H9 (cell line): Measurements from ENCODE around the gene ADGRL3. TPM values are rescaled to one million over a fixed set of nuclear protein-coding genes. Genes with fewer than 3 reads are reported as not detected.

Experiments
- DNase-seq: peaks from one replicate; pipeline ENCODE4 v3.0.0-alpha.2; 2017
- H2AFZ ChIP-seq: one replicate; pipeline ENCODE4 v1.6.1; 2013; ENCODE audit warnings: mild to moderate bottlenecking, low read length, control low read depth, moderate library complexity
- H2AK5ac ChIP-seq: 2 replicates; pipeline ENCODE4 v1.6.1; 2013; ENCODE audit warnings: low read length, control low read depth, mixed read lengths; ENCODE audit not compliant: insufficient read length
- H2BK120ac ChIP-seq: one replicate; pipeline ENCODE4 v1.6.1; 2013; ENCODE audit warnings: low read depth, mild to moderate bottlenecking, low read length, control low read depth, inconsistent platforms; ENCODE audit not compliant: poor library complexity, severe bottlenecking
- H2BK12ac ChIP-seq: 2 replicates; pipeline ENCODE4 v1.6.1; 2013; ENCODE audit warnings: low read length, control low read depth, mixed read lengths, low read depth; ENCODE audit not compliant: insufficient read length
- H2BK15ac ChIP-seq: 2 replicates; pipeline ENCODE4 v1.6.1; 2013; ENCODE audit warnings: low read depth, low read length, control low read depth
- H2BK20ac ChIP-seq: one replicate; pipeline ENCODE4 v1.6.1; 2013; ENCODE audit warnings: low read depth, mild to moderate bottlenecking, low read length, control low read depth, inconsistent platforms; ENCODE audit not compliant: poor library complexity, severe bottlenecking
- H2BK5ac ChIP-seq: 2 replicates; pipeline ENCODE4 v1.6.1; 2013; ENCODE audit warnings: low read length, control low read depth, mixed read lengths; ENCODE audit not compliant: insufficient read length
- H3K14ac ChIP-seq: 2 replicates; pipeline ENCODE4 v1.6.1; 2013; ENCODE audit warnings: low read length, control low read depth; ENCODE audit not compliant: insufficient read depth
- H3K18ac ChIP-seq: 2 replicates; pipeline ENCODE4 v1.6.1; 2013; ENCODE audit warnings: low read depth, mild to moderate bottlenecking, mixed read lengths, low read length, control low read depth; ENCODE audit not compliant: insufficient read length
- H3K23ac ChIP-seq: 2 replicates; pipeline ENCODE4 v1.6.1; 2013; ENCODE audit warnings: low read length, control low read depth, mixed read lengths, low read depth; ENCODE audit not compliant: insufficient read length
- H3K23me2 ChIP-seq: 2 replicates; pipeline ENCODE4 v1.6.1; 2013; ENCODE audit warnings: low read depth, mild to moderate bottlenecking, mixed read lengths, low read length, control low read depth; ENCODE audit not compliant: insufficient read length, poor library complexity, severe bottlenecking
- H3K27ac ChIP-seq: 2 replicates; pipeline ENCODE4 v1.5.1; 2013; ENCODE audit warnings: low read length, control low read depth, mixed read lengths, low read depth; ENCODE audit not compliant: insufficient read length
- H3K27me3 ChIP-seq: 2 replicates; pipeline ENCODE4 v1.6.1; 2013; ENCODE audit warnings: low read length, control low read depth, inconsistent platforms; ENCODE audit not compliant: insufficient read depth
- H3K4ac ChIP-seq: 2 replicates; pipeline ENCODE4 v1.6.1; 2013; ENCODE audit warnings: low read depth, mild to moderate bottlenecking, control low read depth, inconsistent platforms, low read length, moderate library complexity
- H3K4me1 ChIP-seq: 2 replicates; pipeline ENCODE4 v1.6.1; 2013; ENCODE audit warnings: low read length, control low read depth, inconsistent platforms; ENCODE audit not compliant: insufficient read depth
- H3K4me2 ChIP-seq: 2 replicates; pipeline ENCODE4 v1.6.1; 2013; ENCODE audit warnings: low read length, control low read depth, mixed read lengths; ENCODE audit not compliant: insufficient read length, insufficient read depth
- H3K56ac ChIP-seq: 2 replicates; pipeline ENCODE4 v1.6.1; 2013; ENCODE audit warnings: low read depth, mild to moderate bottlenecking, mixed read lengths, low read length, control low read depth; ENCODE audit not compliant: insufficient read length
- H3K79me1 ChIP-seq: 2 replicates; pipeline ENCODE4 v1.6.1; 2013; ENCODE audit warnings: low read depth, mild to moderate bottlenecking, moderate library complexity, low read length, control low read depth, inconsistent platforms; ENCODE audit not compliant: insufficient read depth, poor library complexity, severe bottlenecking
- H3K79me2 ChIP-seq: 2 replicates; pipeline ENCODE4 v1.6.1; 2013; ENCODE audit warnings: low read length, control low read depth, inconsistent platforms; ENCODE audit not compliant: insufficient read depth
- H3K9ac ChIP-seq: 2 replicates; pipeline ENCODE4 v1.6.1; 2013; ENCODE audit warnings: low read length, control low read depth, mixed read lengths; ENCODE audit not compliant: insufficient read length; ENCODE audit errors: extremely low read depth
- H3K9me3 ChIP-seq: one replicate; pipeline ENCODE4 v1.6.1; 2013; ENCODE audit warnings: low read depth, low read length, inconsistent platforms; ENCODE audit not compliant: control insufficient read depth
- H3T11ph ChIP-seq: one replicate; pipeline ENCODE4 v1.6.1; 2013; ENCODE audit warnings: mild to moderate bottlenecking, low read length, control low read depth, inconsistent platforms
- H4K20me1 ChIP-seq: one replicate; pipeline ENCODE4 v1.6.1; 2013; ENCODE audit not compliant: control insufficient read depth, insufficient read length, insufficient read depth
- H4K5ac ChIP-seq: 2 replicates; pipeline ENCODE4 v1.6.1; 2013; ENCODE audit warnings: low read depth, mild to moderate bottlenecking, mixed read lengths, low read length, control low read depth; ENCODE audit not compliant: insufficient read length
- H4K8ac ChIP-seq: replicated peaks from 2 replicates; pipeline ENCODE4 v1.6.1; 2013; ENCODE audit warnings: low read length, control low read depth, mixed read lengths, low read depth; ENCODE audit not compliant: insufficient read length
- H4K91ac ChIP-seq: 2 replicates; pipeline ENCODE4 v1.6.1; 2013; ENCODE audit warnings: low read depth, mild to moderate bottlenecking, moderate library complexity, mixed read lengths, low read length, control low read depth; ENCODE audit not compliant: insufficient read length
- H3K27ac Mint-ChIP-seq, 3 experiments: 2 replicates in 2 of 3; 3 replicates in 1 of 3; pipeline ENCODE4 v1.8.0; 2020 to 2021; ENCODE audit warnings: mixed read lengths in 3 of 3, mild to moderate bottlenecking in 1 of 3, moderate library complexity in 1 of 3
- H3K27me3 Mint-ChIP-seq: 2 replicates; pipeline ENCODE4 v1.8.0; 2021; ENCODE audit warnings: low read depth, mild to moderate bottlenecking, moderate library complexity, mixed read lengths
- H3K36me3 Mint-ChIP-seq, 3 experiments: 2 replicates in 2 of 3; 3 replicates in 1 of 3; pipeline ENCODE4 v1.8.0; 2020 to 2021; ENCODE audit warnings: low read depth in 3 of 3, mixed read lengths in 3 of 3; ENCODE audit not compliant: insufficient read depth in 1 of 3
- H3K4me1 Mint-ChIP-seq, 2 experiments: 2 replicates each; pipeline ENCODE4 v1.8.0; 2020; ENCODE audit warnings: mixed read lengths in 2 of 2
- H3K4me3 Mint-ChIP-seq, 2 experiments: 2 replicates in 1 of 2; 3 replicates in 1 of 2; pipeline ENCODE4 v1.8.0; 2020 to 2021; ENCODE audit warnings: mild to moderate bottlenecking in 2 of 2, mixed read lengths in 2 of 2, moderate library complexity in 1 of 2
- H3K9me3 Mint-ChIP-seq, 2 experiments: 2 replicates in 1 of 2; 3 replicates in 1 of 2; pipeline ENCODE4 v1.8.0; 2020; ENCODE audit warnings: mild to moderate bottlenecking in 2 of 2, mixed read lengths in 2 of 2, moderate library complexity in 1 of 2
- WGBS: extraction: QIAGEN DNeasy Blood & Tissue Kit; methylation state at CpG from one replicate; pipeline ENCODE4 v1.1.7; 2013; ENCODE audit warnings: missing lambda C conversion rate, low lambda C conversion rate, mixed read lengths; ENCODE audit not compliant: insufficient read length; ENCODE audit errors: extremely low coverage; 5-methylcytosine and 5-hydroxymethylcytosine counted together
- total RNA-seq: library from RNA; stranded (reverse); gene quantifications from 2 replicates; pipeline ENCODE4 v1.2.1, GENCODE V29; 2021
- TF ChIP-seq, protein P1 (sequence below): fragments of 200-600 bp; sonication (generic); conservative IDR thresholded peaks from 3 replicates; pipeline ENCODE4 v1.8.0; 2021; ENCODE audit warnings: antibody characterized with exemption, mild to moderate bottlenecking

The ADGRL3 gene
- total RNA-seq, 1 experiment from 2014 or later, result 5.9 TPM

DNA sequence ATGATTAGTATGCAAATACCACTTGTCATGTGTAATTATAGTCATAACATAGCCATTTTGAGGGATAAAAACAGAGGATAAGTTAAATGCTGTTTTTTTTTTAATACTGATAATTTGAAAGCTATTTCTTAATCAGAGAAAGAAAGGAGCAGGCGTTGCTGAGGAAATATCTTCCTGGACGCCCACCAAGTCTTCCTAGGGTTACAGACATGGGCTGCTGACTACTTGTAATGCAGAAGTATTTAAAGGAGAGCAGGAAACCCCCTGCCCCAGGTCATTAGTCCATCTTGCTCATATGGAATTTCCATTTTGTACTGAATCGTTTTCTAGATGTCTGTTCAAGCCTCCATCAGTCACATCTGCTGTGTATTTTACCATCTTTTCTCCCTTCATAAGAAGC, 176.2 kb downstream of the ADGRL3 start:
- H3K27me3 Mint-ChIP-seq, result no peaks in the 10 kb centered on the region
- no peak overlapping the region for H3K18ac ChIP-seq
- no peak for DNase-seq
- H3K23me2 ChIP-seq, result no peaks in the 10 kb centered on the region
- H3K4ac ChIP-seq, result no peak overlapping the region
- H3K9ac ChIP-seq, result no peak overlapping the region
- no peak overlapping the region for H2AK5ac ChIP-seq
- H4K20me1 ChIP-seq, result no peaks in the 10 kb centered on the region
- H3K79me1 ChIP-seq, result no peaks in the 10 kb centered on the region
- TF ChIP-seq, protein P1, sequence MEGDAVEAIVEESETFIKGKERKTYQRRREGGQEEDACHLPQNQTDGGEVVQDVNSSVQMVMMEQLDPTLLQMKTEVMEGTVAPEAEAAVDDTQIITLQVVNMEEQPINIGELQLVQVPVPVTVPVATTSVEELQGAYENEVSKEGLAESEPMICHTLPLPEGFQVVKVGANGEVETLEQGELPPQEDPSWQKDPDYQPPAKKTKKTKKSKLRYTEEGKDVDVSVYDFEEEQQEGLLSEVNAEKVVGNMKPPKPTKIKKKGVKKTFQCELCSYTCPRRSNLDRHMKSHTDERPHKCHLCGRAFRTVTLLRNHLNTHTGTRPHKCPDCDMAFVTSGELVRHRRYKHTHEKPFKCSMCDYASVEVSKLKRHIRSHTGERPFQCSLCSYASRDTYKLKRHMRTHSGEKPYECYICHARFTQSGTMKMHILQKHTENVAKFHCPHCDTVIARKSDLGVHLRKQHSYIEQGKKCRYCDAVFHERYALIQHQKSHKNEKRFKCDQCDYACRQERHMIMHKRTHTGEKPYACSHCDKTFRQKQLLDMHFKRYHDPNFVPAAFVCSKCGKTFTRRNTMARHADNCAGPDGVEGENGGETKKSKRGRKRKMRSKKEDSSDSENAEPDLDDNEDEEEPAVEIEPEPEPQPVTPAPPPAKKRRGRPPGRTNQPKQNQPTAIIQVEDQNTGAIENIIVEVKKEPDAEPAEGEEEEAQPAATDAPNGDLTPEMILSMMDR, result no peak
- H2BK20ac ChIP-seq, result no peak overlapping the region
- H2BK12ac ChIP-seq, result no peak overlapping the region
- no peak overlapping the region for H2BK120ac ChIP-seq
- no peak overlapping the region for H4K5ac ChIP-seq
- no peaks in the 10 kb centered on the region for H3K79me2 ChIP-seq
- no peak overlapping the region for H2BK15ac ChIP-seq
- H3K4me1 Mint-ChIP-seq, result peaks cover 18 to 34% of the 10 kb centered on the region in 2 experiments
- no peak overlapping the region for H3K4me2 ChIP-seq
- peaks cover 3 to 25% (median 16%) of the 10 kb centered on the region in 3 experiments; a peak in 6 of 7 replicates for H3K36me3 Mint-ChIP-seq
- H3K27ac Mint-ChIP-seq, result 0 out of 7 replicates have a peak overlapping the region, but pooled peaks of 1 of the 3 experiments have one; percentile 16
- H3K27ac ChIP-seq, result no peak overlapping the region
- no peak overlapping the region for H3K14ac ChIP-seq
- no peak overlapping the region for H4K91ac ChIP-seq
- H4K8ac ChIP-seq, result no peak overlapping the region
- no peak overlapping the region for H3K56ac ChIP-seq
- no peak overlapping the region for H2BK5ac ChIP-seq
- no peak overlapping the region for H2AFZ ChIP-seq
- no peak overlapping the region for H3T11ph ChIP-seq
- no peaks in the 10 kb centered on the region for H3K27me3 ChIP-seq
- no peak overlapping the region for H3K23ac ChIP-seq
- H3K4me3 Mint-ChIP-seq, result no peak overlapping the region
- H3K9me3 Mint-ChIP-seq, result peaks cover 17 to 19% of the 10 kb centered on the region in 2 experiments
- H3K4me1 ChIP-seq, result no peaks in the 10 kb centered on the region
- WGBS, result no CpG with 5 or more reads among the region's 3 CpGs
- no peaks in the 10 kb centered on the region for H3K9me3 ChIP-seq
